ENCODE results near the gene DMD.

DMD gene

DNA sequence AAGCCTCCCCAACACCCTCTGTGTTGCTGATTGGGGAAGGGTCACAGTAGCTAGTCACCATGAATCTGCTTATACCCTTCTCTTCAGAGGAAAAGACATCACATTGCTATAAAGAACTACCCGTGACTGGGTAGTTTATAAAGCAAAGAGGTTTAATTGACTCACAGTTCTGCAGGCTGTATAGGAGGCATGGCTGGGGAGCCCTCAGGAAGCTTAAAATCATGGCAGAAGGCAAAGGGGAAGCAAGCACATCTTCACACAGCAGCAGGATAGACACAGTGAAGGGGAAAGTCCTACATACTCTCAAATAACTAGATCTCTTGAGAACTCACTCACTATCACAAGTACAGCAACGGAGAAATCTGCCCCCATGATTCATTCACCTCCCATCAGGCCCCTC lies 1910.1 kb downstream of the DMD start:
- no peak for DNase-seq (ENCODE audit: low spot score)
- H3K27ac Mint-ChIP-seq: no peak overlapping the region
- no peaks in the 10 kb centered on the region for H3K36me3 Mint-ChIP-seq (ENCODE audit: low read depth)
- no peak overlapping the region for H3K4me3 Mint-ChIP-seq
- H3K4me1 Mint-ChIP-seq (ENCODE audit: low read depth): no peaks in the 10 kb centered on the region
- H3K9me3 Mint-ChIP-seq: no peaks in the 10 kb centered on the region
- no peaks in the 10 kb centered on the region for H3K27me3 Mint-ChIP-seq (ENCODE audit: low read depth)

DNA sequence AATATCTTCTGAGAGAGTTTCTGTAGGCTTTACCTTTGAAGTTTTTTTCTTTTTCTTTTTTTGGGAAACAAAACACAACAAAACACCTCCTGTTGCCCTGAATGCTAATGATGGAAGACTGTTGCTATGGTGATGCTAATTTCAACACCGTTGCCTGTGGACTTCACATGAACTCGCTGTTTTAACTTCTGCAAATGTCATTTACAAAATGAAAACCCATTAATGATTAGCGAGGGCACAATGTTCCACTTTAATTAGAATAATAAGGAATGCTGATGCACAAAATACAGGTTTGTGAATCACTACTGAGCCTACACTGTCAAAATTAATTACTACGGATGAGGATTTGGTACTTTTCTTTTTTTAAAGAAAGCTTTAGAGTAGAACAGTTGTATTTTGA lies 1912.4 kb downstream of the DMD start:
- no peaks in the 10 kb centered on the region for H3K9me3 Mint-ChIP-seq
- no peaks in the 10 kb centered on the region for H3K4me1 Mint-ChIP-seq (ENCODE audit: low read depth)
- no peak overlapping the region for H3K4me3 Mint-ChIP-seq
- no peak for DNase-seq (ENCODE audit: low spot score)
- H3K27me3 Mint-ChIP-seq (ENCODE audit: low read depth): no peaks in the 10 kb centered on the region
- H3K27ac Mint-ChIP-seq: no peak overlapping the region
- no peaks in the 10 kb centered on the region for H3K36me3 Mint-ChIP-seq (ENCODE audit: low read depth)

DNA sequence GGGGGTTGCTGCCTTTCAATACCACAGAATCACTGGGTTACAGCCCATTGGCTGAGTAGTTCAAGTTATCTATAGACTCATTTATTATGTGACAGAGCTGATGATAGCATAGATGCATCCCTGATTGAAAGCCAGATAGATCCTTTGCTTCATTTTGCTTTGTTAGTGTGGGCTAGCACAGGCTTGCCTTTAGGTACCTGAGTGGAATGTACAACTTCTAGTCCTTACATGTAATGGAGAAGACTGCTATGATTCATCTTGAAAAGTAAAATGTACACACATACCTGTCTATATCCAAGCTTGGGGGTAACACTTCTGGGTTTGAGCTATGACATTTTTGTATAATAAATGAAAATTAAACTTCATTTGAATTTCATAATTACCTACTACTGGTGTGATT lies 1913.5 kb downstream of the DMD start:
- Mint-ChIP-seq H3K4me1 (ENCODE audit: low read depth) (no peaks in the 10 kb centered on the region), H3K4me3 (no peak overlapping the region), H3K36me3 (ENCODE audit: low read depth) (no peaks in the 10 kb centered on the region), H3K27me3 (ENCODE audit: low read depth) (no peaks in the 10 kb centered on the region), H3K27ac (no peak overlapping the region), H3K9me3 (no peaks in the 10 kb centered on the region)
- no peak for DNase-seq (ENCODE audit: low spot score)

DNA sequence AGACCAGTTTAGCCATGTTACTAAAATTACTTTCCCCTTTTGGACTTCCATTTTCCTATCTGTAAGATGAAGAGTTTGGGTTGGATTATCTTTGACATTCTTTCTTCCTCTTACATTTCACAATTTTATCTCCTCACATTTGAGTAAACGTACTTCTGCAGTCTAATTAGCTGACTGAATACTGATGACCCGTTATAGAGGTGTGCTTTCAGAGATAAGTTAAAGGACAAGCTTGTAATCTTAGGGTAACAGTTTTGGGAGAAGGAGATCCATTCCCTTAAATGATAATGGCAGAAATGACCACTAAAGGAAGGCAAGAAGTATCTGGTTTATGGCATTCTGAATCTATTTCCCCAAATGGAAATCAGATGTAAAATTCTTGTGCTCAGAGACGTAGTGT lies 1916.9 kb downstream of the DMD start:
- Mint-ChIP-seq H3K4me1 (ENCODE audit: low read depth) (no peaks in the 10 kb centered on the region), H3K9me3 (no peaks in the 10 kb centered on the region), H3K27ac (no peak overlapping the region), H3K27me3 (ENCODE audit: low read depth) (no peaks in the 10 kb centered on the region), H3K36me3 (ENCODE audit: low read depth) (no peaks in the 10 kb centered on the region), H3K4me3 (no peak overlapping the region)
- DNase-seq (ENCODE audit: low spot score): no peak

DNA sequence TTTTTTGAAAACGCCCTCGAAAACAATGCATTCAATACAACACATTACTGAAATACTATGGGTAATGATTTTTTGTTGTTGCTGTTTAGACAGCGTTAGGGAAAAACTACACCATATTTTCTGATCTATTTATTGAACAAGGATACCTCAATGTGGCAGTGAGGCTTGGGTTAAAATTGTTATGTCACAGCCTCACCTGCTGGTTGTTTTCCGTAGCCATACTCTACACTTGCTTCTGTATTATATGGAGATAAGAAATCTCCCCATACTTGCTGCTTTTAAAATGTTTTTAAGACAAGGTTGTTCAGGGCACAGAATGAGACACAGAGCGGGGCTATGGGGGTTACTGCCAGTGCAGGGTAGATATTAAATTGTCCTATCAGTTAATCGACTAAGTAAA lies 1917.9 kb downstream of the DMD start:
- H3K4me3 Mint-ChIP-seq: no peak overlapping the region

DNA sequence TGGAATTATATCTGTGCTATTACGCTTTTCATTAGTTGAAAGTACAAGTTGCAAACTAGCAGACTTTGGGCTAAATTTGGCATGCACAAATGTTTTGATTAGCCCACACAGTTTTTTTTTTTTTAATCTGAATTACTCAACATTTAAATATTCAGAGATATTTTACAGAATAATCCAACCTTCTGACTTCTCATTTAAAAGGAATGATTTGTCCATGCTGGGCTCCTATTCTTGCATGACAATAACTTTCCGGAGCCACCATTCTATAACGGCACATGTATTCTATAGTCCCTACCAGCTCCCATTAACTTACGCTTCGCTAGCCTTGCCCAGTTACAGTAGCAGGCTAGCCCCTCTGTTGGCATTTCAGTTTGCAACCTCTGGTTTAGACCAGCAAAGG lies 1920.2 kb downstream of the DMD start:
- no peak for DNase-seq (ENCODE audit: low spot score)
- Mint-ChIP-seq H3K36me3 (ENCODE audit: low read depth) (no peaks in the 10 kb centered on the region), H3K4me3 (no peak overlapping the region), H3K4me1 (ENCODE audit: low read depth) (no peaks in the 10 kb centered on the region), H3K27ac (no peak overlapping the region), H3K9me3 (no peaks in the 10 kb centered on the region), H3K27me3 (ENCODE audit: low read depth) (no peaks in the 10 kb centered on the region)

More for the DNA sequence above, 1917.9 kb downstream of the DMD start:
- H3K4me1 Mint-ChIP-seq (ENCODE audit: low read depth): no peaks in the 10 kb centered on the region
- H3K36me3 Mint-ChIP-seq (ENCODE audit: low read depth): no peaks in the 10 kb centered on the region
- no peaks in the 10 kb centered on the region for H3K9me3 Mint-ChIP-seq
- no peak for DNase-seq (ENCODE audit: low spot score)
- H3K27ac Mint-ChIP-seq: no peak overlapping the region
- H3K27me3 Mint-ChIP-seq (ENCODE audit: low read depth): no peaks in the 10 kb centered on the region

DNA sequence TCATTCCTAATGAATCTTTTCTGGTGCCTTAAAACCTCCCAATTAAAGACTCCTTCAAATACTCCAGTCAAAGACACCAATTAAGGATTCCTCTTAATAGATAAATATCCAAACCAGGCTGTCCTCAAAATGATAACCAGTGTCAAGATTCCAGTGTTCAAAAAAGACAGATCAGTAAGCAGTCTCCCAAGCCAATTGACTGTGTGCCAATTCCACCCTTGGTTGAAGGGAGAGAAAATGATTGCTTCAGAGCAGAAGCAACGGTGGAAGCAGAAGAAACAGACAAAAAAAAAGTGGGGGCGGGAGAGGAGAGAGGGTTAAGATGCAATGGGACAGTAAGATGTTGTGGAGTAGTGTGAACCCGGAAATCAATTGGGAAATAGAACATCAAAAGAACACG lies 1923.5 kb downstream of the DMD start:
- H3K4me1 Mint-ChIP-seq (ENCODE audit: low read depth): no peaks in the 10 kb centered on the region
- no peaks in the 10 kb centered on the region for H3K9me3 Mint-ChIP-seq
- H3K4me3 Mint-ChIP-seq: no peak overlapping the region
- no peak for DNase-seq (ENCODE audit: low spot score)
- no peaks in the 10 kb centered on the region for H3K36me3 Mint-ChIP-seq (ENCODE audit: low read depth)
- H3K27ac Mint-ChIP-seq: no peak overlapping the region
- H3K27me3 Mint-ChIP-seq (ENCODE audit: low read depth): no peaks in the 10 kb centered on the region

DNA sequence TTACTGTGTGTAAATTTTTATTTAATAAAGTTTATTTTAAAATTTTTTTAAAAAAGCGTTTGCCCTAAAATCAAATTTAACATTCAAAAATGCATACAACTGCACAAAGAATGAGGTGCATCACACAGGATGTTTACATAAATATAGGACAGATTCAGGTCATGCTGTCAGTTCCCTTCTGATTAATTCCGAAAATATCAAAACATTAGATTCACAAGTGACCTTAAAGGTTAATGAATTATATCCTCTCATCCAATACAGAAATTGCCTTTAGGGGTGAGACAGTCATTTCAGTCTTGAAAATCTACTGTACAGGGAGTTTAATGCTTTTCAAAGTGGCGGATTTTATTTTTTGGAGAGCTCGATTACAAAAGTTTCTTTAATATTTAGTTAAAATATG lies 1930.8 kb downstream of the DMD start:
- no peaks in the 10 kb centered on the region for H3K4me1 Mint-ChIP-seq (ENCODE audit: low read depth)
- no peak for DNase-seq (ENCODE audit: low spot score)
- no peaks in the 10 kb centered on the region for H3K27me3 Mint-ChIP-seq (ENCODE audit: low read depth)
- no peaks in the 10 kb centered on the region for H3K9me3 Mint-ChIP-seq
- H3K4me3 Mint-ChIP-seq: no peak overlapping the region
- H3K27ac Mint-ChIP-seq: no peak overlapping the region
- no peaks in the 10 kb centered on the region for H3K36me3 Mint-ChIP-seq (ENCODE audit: low read depth)

DNA sequence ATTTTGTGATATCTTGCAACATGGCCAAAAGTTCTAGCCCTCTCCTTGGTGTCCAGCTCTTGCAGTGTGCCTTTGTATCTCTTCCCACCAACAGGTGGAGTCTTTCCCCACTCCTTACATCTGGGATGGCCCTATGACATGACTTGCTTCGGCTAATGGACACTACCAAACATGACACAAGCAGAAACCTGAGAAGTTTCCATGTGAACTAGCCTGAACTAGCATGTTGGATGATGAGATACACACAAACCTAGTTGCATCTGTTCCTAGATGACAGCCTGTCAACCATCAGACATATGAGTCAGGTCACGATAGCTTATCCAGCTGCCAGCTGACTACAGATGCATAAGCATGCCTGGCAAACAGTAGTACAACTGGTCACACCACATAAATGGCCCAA lies 1932.0 kb downstream of the DMD start:
- Mint-ChIP-seq H3K4me3 (no peak overlapping the region), H3K27me3 (ENCODE audit: low read depth) (no peaks in the 10 kb centered on the region), H3K4me1 (ENCODE audit: low read depth) (no peaks in the 10 kb centered on the region), H3K9me3 (no peaks in the 10 kb centered on the region), H3K27ac (no peak overlapping the region), H3K36me3 (ENCODE audit: low read depth) (no peaks in the 10 kb centered on the region)
- no peak for DNase-seq (ENCODE audit: low spot score)

DNA sequence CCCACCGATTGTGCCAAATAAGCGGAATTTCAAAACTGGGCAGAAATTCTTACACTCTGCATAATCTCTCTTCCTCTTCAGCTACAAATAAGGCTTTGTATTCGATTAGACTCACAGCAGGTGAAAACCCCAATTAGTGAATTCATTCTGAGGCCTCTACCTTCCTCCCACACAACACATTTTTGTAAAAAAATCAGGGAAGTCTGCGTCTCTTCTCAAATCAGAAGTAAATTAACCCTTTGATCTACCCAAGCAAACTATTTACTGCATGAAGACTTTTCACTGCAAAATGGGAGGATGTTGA lies 1938.9 kb downstream of the DMD start:
- Mint-ChIP-seq H3K27me3 (ENCODE audit: low read depth) (peaks cover 2% of the 10 kb centered on the region), H3K27ac (no peak overlapping the region), H3K9me3 (no peaks in the 10 kb centered on the region), H3K4me1 (ENCODE audit: low read depth) (no peaks in the 10 kb centered on the region), H3K4me3 (no peak overlapping the region), H3K36me3 (ENCODE audit: low read depth) (no peaks in the 10 kb centered on the region)
- no peak for DNase-seq (ENCODE audit: low spot score)

DNA sequence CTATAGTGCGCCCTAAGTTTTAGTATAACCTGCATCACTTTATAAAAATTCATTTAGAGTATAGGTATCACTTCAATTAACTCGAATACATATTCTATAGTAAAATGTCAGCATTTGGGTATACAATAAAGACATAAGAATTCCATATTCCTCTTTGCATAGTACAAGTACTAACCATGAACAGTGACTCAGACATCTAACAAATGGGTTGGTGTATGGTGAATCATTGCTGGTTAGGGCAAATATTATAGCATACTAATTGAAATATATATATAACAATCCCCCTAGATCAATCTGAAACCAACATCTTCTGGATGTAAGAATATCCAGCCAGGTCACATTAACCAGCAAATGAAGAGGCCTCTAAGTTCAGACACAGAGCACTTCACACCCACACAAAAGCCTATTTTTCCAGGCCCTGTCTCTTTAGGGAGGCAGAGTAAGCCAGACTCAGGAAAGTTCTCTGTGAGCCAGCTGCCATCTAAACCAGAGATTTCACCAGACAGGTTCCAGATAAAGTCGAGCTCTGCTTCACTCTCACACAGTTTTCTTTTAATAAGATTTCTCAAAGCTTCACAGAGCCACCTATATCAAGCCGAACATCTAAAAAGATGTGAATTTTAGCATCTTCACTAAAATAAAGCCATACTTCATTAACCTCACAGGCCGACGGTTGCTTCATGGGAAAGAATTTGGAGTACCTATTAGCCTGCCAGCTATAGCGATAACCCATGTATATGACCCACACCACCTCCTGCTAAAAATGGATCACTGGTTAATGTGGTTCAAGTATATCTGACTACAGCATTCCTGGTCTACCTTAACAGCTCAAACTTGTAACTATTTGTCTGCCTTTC lies 1939.5 kb downstream of the DMD start:
- no peaks in the 10 kb centered on the region for H3K36me3 Mint-ChIP-seq (ENCODE audit: low read depth)
- DNase-seq (ENCODE audit: low spot score): no peak
- no peaks in the 10 kb centered on the region for H3K4me1 Mint-ChIP-seq (ENCODE audit: low read depth)
- H3K4me3 Mint-ChIP-seq: no peak overlapping the region
- no peaks in the 10 kb centered on the region for H3K9me3 Mint-ChIP-seq
- no peak overlapping the region for H3K27ac Mint-ChIP-seq
- peaks cover 5% of the 10 kb centered on the region for H3K27me3 Mint-ChIP-seq (ENCODE audit: low read depth)

DNA sequence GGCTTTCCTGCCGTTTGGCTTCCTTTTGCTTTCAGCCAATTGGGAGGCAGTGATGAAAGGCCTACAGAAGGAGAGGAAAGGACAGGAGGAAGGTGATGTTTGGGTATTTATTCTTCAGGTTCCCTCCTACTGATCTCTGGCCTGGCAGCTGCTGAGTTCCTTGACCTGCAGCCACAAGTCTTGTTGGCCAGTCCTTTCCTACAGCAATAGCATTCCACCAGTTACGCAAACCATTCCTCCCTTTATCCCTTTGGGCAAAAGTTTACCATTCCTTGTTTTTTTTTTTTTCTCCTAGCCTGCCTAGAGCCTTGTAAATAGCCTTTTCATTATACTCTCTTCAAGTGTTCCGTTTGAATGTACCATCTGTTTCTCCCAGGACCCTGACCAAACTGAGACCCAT lies 1941.4 kb downstream of the DMD start:
- Mint-ChIP-seq H3K36me3 (ENCODE audit: low read depth) (no peaks in the 10 kb centered on the region), H3K4me1 (ENCODE audit: low read depth) (peaks cover 2% of the 10 kb centered on the region), H3K27me3 (ENCODE audit: low read depth) (peaks cover 15% of the 10 kb centered on the region), H3K27ac (no peak overlapping the region), H3K9me3 (no peaks in the 10 kb centered on the region), H3K4me3 (no peak overlapping the region)
- no peak for DNase-seq (ENCODE audit: low spot score)

DNA sequence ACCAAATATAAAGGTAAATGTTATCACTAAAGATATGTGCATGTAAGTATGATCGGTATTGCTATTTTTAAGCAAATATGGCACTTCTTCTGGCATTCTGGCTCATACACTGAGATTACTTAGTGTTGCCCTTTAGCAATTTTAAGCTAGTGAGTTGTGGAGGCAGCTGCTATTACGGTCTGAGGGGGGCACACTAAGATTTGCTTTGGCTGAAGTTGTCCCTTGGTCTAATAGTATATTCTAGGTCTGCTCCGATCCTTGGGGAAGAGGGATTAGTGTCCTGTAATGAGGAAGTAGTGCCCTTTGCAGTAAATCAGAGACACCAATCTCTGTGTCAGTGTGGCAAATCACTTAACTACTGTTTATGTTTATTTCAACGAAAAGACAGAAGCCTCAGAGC lies 1943.0 kb downstream of the DMD start:
- DNase-seq (ENCODE audit: low spot score): no peak
- no peaks in the 10 kb centered on the region for H3K9me3 Mint-ChIP-seq
- no peak overlapping the region for H3K27ac Mint-ChIP-seq
- no peak overlapping the region for H3K4me3 Mint-ChIP-seq
- no peaks in the 10 kb centered on the region for H3K36me3 Mint-ChIP-seq (ENCODE audit: low read depth)
- H3K4me1 Mint-ChIP-seq (ENCODE audit: low read depth): peaks cover 2% of the 10 kb centered on the region
- H3K27me3 Mint-ChIP-seq (ENCODE audit: low read depth): peaks cover 22% of the 10 kb centered on the region

DNA sequence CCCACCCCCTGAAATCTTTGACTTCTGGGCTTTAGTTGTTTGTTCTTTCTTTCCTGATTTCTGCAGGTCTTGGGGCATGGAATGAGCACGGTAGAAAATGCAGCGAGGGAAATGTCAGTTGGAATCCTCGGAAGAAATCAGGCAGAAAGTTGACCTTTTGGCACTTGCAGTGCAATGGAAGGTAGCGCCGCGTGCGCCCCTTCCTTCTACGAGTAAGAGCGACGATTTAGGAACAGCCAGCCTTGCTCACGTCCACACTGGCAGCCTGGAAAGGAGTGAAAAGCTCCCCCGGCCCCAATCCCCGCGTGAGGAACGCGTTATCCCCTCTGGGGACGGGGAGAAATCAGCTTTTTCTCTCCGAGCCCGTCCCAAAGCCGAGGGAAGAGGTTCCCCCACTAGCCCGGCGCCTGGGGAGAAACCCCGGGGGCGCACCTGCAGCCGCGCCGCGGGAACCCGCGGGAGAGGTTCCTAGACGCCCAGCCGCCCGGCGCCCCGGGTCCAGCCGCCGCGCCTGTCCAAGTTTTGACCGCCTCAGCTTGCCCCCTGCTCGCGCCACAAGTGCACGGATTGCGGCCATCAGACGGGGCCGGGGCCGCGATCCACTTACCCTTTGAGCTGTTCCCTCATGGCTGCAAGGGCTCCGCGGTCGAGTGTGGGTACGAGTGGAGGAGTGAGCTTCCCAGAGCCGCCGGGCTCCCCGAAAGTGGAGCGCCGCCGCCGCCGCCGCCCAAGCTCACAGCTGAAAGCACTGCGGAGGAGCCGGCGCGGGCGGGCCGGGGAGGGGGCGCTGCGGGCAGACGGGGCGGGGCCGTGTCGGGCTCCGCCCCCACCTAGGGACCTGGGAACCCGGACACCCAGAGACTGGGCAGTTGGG lies 1944.9 kb downstream of the DMD start:
- DNase-seq (ENCODE audit: low spot score): no peak
- no peak overlapping the region for H3K27ac Mint-ChIP-seq
- H3K4me1 Mint-ChIP-seq (ENCODE audit: low read depth): peaks cover 2% of the 10 kb centered on the region

More for the DNA sequence above, 1944.9 kb downstream of the DMD start:
- H3K36me3 Mint-ChIP-seq (ENCODE audit: low read depth): no peaks in the 10 kb centered on the region
- H3K4me3 Mint-ChIP-seq: peak overlapping the region; percentile 45
- H3K9me3 Mint-ChIP-seq: no peaks in the 10 kb centered on the region
- peaks cover 22% of the 10 kb centered on the region for H3K27me3 Mint-ChIP-seq (ENCODE audit: low read depth)

Measured in T-helper 2 cell treated with Interferon-gamma antibody and Interleukin-4, amounts not matched to agents 5 μg/mL and 100 μg/mL, for 36 hours (primary cell).